ENCODE results near the gene TM9SF1. TPM values are rescaled to one million over a fixed set of nuclear protein-coding genes. Genes with fewer than 3 reads are reported as not detected.

TM9SF1 gene
- total and polyA plus RNA-seq, 2 experiments from 2014 or later: 12.6 to 27.5 TPM

- Histone ChIP-seq H3K27ac (ENCODE audit: low read depth) (peak overlapping the region; percentile 93), H3K27me3 (ENCODE audit: insufficient read depth) (no peaks in the 10 kb centered on the region), H3K9me2 (ENCODE audit: insufficient read depth) (no peaks in the 10 kb centered on the region), H3K4me1 (ENCODE audit: insufficient read depth) (peaks cover 15% of the 10 kb centered on the region), H3K79me2 (replicated peaks; ENCODE audit: insufficient read depth) (peaks cover 47% of the 10 kb centered on the region), H4K20me1 (replicated peaks; ENCODE audit: insufficient read depth) (peaks cover 10% of the 10 kb centered on the region), H3K4me2 (peak overlapping the region; percentile 97), H3F3A (replicated peaks; ENCODE audit: low read depth) (peaks cover 7% of the 10 kb centered on the region; the same call in 1 of the 2 replicates), H3K4me3 (peak overlapping the region; percentile 81), H3K36me3 (ENCODE audit: insufficient read depth) (peaks cover 17% of the 10 kb centered on the region; the same call in 1 of the 2 replicates), H2AFZ (peak overlapping the region; percentile 67; the same call in 1 of the 2 replicates)
- Mint-ChIP-seq H3K9me3 (no peaks in the 10 kb centered on the region), H3K4me3 (peak overlapping the region; percentile 91), H3K27ac (peak overlapping the region; percentile 95; the same call in 1 of the 2 replicates), H3K27me3 (ENCODE audit: insufficient read depth, low read depth, poor library complexity) (peaks cover 7% of the 10 kb centered on the region), H3K36me3 (ENCODE audit: low read depth) (peaks cover 31% of the 10 kb centered on the region), H3K4me1 (peaks cover 17% of the 10 kb centered on the region)
- ATAC-seq (no peak), DNase-seq (ENCODE audit: low spot score) (no peak)
- TF ChIP-seq ZNF114 (CRISPR knock-in tag; IDR thresholded peaks at IDR 0.05): no peak
- TF ChIP-seq ETS1 (IDR thresholded peaks at IDR 0.05): no peak
- TF ChIP-seq JUNB (IDR thresholded peaks at IDR 0.05; ENCODE audit: unreplicated experiment): no peak
- TF ChIP-seq NANOG (IDR thresholded peaks at IDR 0.05; ENCODE audit: borderline replicate concordance): no peak
- TF ChIP-seq STAT1 (IDR thresholded peaks at IDR 0.05; ENCODE audit: unreplicated experiment): no peak
- no peak for TF ChIP-seq EZH2phosphoT487 (IDR thresholded peaks at IDR 0.05; ENCODE audit: unreplicated experiment)
- TF ChIP-seq ZNF331 (CRISPR knock-in tag; IDR thresholded peaks at IDR 0.05; ENCODE audit: low read depth): no peak
- no peak for TF ChIP-seq CREB1 (CRISPR knock-in tag; IDR thresholded peaks at IDR 0.05; ENCODE audit: low read depth)
- TF ChIP-seq, protein P1, sequence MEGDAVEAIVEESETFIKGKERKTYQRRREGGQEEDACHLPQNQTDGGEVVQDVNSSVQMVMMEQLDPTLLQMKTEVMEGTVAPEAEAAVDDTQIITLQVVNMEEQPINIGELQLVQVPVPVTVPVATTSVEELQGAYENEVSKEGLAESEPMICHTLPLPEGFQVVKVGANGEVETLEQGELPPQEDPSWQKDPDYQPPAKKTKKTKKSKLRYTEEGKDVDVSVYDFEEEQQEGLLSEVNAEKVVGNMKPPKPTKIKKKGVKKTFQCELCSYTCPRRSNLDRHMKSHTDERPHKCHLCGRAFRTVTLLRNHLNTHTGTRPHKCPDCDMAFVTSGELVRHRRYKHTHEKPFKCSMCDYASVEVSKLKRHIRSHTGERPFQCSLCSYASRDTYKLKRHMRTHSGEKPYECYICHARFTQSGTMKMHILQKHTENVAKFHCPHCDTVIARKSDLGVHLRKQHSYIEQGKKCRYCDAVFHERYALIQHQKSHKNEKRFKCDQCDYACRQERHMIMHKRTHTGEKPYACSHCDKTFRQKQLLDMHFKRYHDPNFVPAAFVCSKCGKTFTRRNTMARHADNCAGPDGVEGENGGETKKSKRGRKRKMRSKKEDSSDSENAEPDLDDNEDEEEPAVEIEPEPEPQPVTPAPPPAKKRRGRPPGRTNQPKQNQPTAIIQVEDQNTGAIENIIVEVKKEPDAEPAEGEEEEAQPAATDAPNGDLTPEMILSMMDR (conservative IDR thresholded peaks at IDR 0.05; ENCODE audit: low read depth in 2 of 2): no peak
- TF ChIP-seq EZH2 (IDR thresholded peaks at IDR 0.05; ENCODE audit: low read depth, unreplicated experiment): no peak
- TF ChIP-seq POLR2AphosphoS5 (IDR thresholded peaks at IDR 0.05; ENCODE audit: low read depth): no peak
- TF ChIP-seq REST (IDR thresholded peaks at IDR 0.05; ENCODE audit: unreplicated experiment): no peak
- TF ChIP-seq, protein P2, sequence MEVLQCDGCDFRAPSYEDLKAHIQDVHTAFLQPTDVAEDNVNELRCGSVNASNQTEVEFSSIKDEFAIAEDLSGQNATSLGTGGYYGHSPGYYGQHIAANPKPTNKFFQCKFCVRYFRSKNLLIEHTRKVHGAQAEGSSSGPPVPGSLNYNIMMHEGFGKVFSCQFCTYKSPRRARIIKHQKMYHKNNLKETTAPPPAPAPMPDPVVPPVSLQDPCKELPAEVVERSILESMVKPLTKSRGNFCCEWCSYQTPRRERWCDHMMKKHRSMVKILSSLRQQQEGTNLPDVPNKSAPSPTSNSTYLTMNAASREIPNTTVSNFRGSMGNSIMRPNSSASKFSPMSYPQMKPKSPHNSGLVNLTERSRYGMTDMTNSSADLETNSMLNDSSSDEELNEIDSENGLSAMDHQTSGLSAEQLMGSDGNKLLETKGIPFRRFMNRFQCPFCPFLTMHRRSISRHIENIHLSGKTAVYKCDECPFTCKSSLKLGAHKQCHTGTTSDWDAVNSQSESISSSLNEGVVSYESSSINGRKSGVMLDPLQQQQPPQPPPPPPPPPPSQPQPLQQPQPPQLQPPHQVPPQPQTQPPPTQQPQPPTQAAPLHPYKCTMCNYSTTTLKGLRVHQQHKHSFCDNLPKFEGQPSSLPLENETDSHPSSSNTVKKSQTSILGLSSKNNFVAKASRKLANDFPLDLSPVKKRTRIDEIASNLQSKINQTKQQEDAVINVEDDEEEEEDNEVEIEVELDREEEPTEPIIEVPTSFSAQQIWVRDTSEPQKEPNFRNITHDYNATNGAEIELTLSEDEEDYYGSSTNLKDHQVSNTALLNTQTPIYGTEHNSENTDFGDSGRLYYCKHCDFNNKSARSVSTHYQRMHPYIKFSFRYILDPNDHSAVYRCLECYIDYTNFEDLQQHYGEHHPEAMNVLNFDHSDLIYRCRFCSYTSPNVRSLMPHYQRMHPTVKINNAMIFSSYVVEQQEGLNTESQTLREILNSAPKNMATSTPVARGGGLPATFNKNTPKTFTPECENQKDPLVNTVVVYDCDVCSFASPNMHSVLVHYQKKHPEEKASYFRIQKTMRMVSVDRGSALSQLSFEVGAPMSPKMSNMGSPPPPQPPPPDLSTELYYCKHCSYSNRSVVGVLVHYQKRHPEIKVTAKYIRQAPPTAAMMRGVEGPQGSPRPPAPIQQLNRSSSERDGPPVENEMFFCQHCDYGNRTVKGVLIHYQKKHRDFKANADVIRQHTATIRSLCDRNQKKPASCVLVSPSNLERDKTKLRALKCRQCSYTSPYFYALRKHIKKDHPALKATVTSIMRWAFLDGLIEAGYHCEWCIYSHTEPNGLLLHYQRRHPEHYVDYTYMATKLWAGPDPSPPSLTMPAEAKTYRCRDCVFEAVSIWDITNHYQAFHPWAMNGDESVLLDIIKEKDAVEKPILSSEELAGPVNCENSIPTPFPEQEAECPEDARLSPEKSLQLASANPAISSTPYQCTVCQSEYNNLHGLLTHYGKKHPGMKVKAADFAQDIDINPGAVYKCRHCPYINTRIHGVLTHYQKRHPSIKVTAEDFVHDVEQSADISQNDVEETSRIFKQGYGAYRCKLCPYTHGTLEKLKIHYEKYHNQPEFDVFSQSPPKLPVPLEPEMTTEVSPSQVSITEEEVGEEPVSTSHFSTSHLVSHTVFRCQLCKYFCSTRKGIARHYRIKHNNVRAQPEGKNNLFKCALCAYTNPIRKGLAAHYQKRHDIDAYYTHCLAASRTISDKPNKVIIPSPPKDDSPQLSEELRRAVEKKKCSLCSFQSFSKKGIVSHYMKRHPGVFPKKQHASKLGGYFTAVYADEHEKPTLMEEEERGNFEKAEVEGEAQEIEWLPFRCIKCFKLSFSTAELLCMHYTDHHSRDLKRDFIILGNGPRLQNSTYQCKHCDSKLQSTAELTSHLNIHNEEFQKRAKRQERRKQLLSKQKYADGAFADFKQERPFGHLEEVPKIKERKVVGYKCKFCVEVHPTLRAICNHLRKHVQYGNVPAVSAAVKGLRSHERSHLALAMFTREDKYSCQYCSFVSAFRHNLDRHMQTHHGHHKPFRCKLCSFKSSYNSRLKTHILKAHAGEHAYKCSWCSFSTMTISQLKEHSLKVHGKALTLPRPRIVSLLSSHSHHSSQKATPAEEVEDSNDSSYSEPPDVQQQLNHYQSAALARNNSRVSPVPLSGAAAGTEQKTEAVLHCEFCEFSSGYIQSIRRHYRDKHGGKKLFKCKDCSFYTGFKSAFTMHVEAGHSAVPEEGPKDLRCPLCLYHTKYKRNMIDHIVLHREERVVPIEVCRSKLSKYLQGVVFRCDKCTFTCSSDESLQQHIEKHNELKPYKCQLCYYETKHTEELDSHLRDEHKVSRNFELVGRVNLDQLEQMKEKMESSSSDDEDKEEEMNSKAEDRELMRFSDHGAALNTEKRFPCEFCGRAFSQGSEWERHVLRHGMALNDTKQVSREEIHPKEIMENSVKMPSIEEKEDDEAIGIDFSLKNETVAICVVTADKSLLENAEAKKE (CRISPR knock-in tag; IDR thresholded peaks at IDR 0.05): no peak
Observed at GRCh38 chr14:24233538-24233866, 38.3 kb upstream of the TM9SF1 start.

All from GM23338 (cell line).